H1 (cell line): ENCODE data around the gene PURB. TPM values are rescaled to one million over a fixed set of nuclear protein-coding genes. Genes with fewer than 3 reads are reported as not detected.

Source experiments
- CTCF ChIA-PET: fragments of 300-600 bp; sonication (Branson Sonifier 250); formaldehyde crosslinking; loops from one replicate; lab custom pipeline; 2021; ENCODE audit not compliant: partially characterized antibody; lab: Charles Lee
- POLR2A ChIA-PET: fragments of 300-600 bp; sonication (Branson Sonifier 250); formaldehyde crosslinking; loops from one replicate; lab custom pipeline; 2021; ENCODE audit warnings: inconsistent platforms; ENCODE audit not compliant: partially characterized antibody; lab: Charles Lee
- DNase-seq, 2 experiments: peaks; one replicate each; pipeline versions ENCODE4 v3.0.0 to v3.0.0-alpha.2; 2010 to 2022; ENCODE audit warnings: low spot score in 2 of 2, low read depth in 1 of 2, mixed read lengths in 1 of 2
- FAIRE-seq: peaks from 2 replicates; lab custom pipeline; 2011; peaks lifted over from hg19 to GRCh38; lab: Jason Lieb, UNC
- H2AFZ ChIP-seq: 2 replicates; pipeline ENCODE4 v1.8.1; 2012; ENCODE audit warnings: low read length, inconsistent platforms
- H2AK5ac ChIP-seq: 2 replicates; pipeline ENCODE4 v1.6.1; 2013; ENCODE audit warnings: low read depth, low read length
- H2BK120ac ChIP-seq: replicated peaks from 2 replicates; pipeline ENCODE3; 2013; ENCODE audit warnings: low read depth, low read length, inconsistent platforms
- H2BK12ac ChIP-seq: 2 replicates; pipeline ENCODE4 v1.6.1; 2013; ENCODE audit warnings: low read depth, low read length
- H2BK15ac ChIP-seq: 2 replicates; pipeline ENCODE4 v1.6.1; 2013; ENCODE audit warnings: low read length
- H2BK20ac ChIP-seq: 2 replicates; pipeline ENCODE4 v1.6.1; 2013; ENCODE audit warnings: low read length
- H2BK5ac ChIP-seq: 2 replicates; pipeline ENCODE4 v1.6.1; 2013; ENCODE audit warnings: low read depth, low read length
- H3K14ac ChIP-seq: 2 replicates; pipeline ENCODE4 v1.6.1; 2013; ENCODE audit warnings: inconsistent platforms; ENCODE audit not compliant: insufficient read length
- H3K18ac ChIP-seq: 2 replicates; pipeline ENCODE4 v1.6.1; 2013; ENCODE audit warnings: low read length; ENCODE audit errors: extremely low read depth
- H3K23ac ChIP-seq: 2 replicates; pipeline ENCODE4 v1.6.1; 2013; ENCODE audit warnings: inconsistent platforms; ENCODE audit not compliant: insufficient read length
- H3K23me2 ChIP-seq: 2 replicates; pipeline ENCODE4 v1.6.1; 2013; ENCODE audit warnings: low read depth, low read length
- H3K27ac ChIP-seq: 2 replicates; pipeline ENCODE4 v1.6.1; 2011; ENCODE audit warnings: low read depth, low read length, inconsistent platforms
- H3K27me3 ChIP-seq, 4 experiments: replicated peaks in 1 of 4; 1 replicate in 1 of 4; 2 replicates in 3 of 4; pipeline versions ENCODE4 v1.6.1 to v1.8.1; 2011 to 2013; ENCODE audit warnings: low read length in 3 of 4, mild to moderate bottlenecking in 3 of 4, inconsistent platforms in 2 of 4, mixed read lengths in 2 of 4, moderate library complexity in 1 of 4; ENCODE audit not compliant: control insufficient read depth in 3 of 4, insufficient read depth in 3 of 4; ENCODE audit errors: extremely low read depth in 1 of 4
- H3K36me3 ChIP-seq, 4 experiments: 2 replicates each; pipeline versions ENCODE4 v1.6.1 to v1.8.1; 2011 to 2013; ENCODE audit warnings: mild to moderate bottlenecking in 4 of 4, low read length in 3 of 4, moderate library complexity in 2 of 4, control low read depth in 1 of 4, inconsistent platforms in 1 of 4; ENCODE audit not compliant: insufficient read depth in 4 of 4, control insufficient read depth in 2 of 4
- H3K4ac ChIP-seq: replicated peaks from 2 replicates; pipeline ENCODE3; 2013; ENCODE audit warnings: low read length, low read depth, mixed read lengths, inconsistent platforms; ENCODE audit not compliant: insufficient read length
- H3K4me1 ChIP-seq, 4 experiments: replicated peaks in 1 of 4; 1 replicate in 1 of 4; 2 replicates in 3 of 4; pipeline versions ENCODE4 v1.6.1 to v1.8.1; 2011 to 2013; ENCODE audit warnings: low read length in 3 of 4, inconsistent platforms in 2 of 4, mixed read lengths in 1 of 4; ENCODE audit not compliant: insufficient read depth in 4 of 4, control insufficient read depth in 3 of 4
- H3K4me2 ChIP-seq, 2 experiments: 2 replicates each; pipeline versions ENCODE4 v1.6.1 to v1.8.1; 2011 to 2013; ENCODE audit warnings: low read depth in 2 of 2, low read length in 2 of 2, control low read depth in 1 of 2, inconsistent platforms in 1 of 2, mild to moderate bottlenecking in 1 of 2; ENCODE audit not compliant: insufficient read depth in 1 of 2
- H3K4me3 ChIP-seq, 4 experiments: fragments of 200-600, 300-600 bp in 1 of 4; sonication (generic), shearing (Covaris generic), sonication (Bioruptor Twin) in 1 of 4; 2 replicates each; pipeline versions ENCODE4 v1.5.1 to v1.8.1; 2011 to 2016; ENCODE audit warnings: low read length in 4 of 4, low read depth in 3 of 4, control low read depth in 2 of 4, inconsistent platforms in 2 of 4, mild to moderate bottlenecking in 2 of 4, mixed read lengths in 1 of 4, moderate library complexity in 1 of 4; ENCODE audit not compliant: insufficient read depth in 2 of 4; ENCODE audit errors: extremely low read depth in 1 of 4
- H3K56ac ChIP-seq: replicated peaks from 2 replicates; pipeline ENCODE3; 2013; ENCODE audit warnings: low read depth, mild to moderate bottlenecking, mixed read lengths, low read length, inconsistent platforms; ENCODE audit not compliant: insufficient read length
- H3K79me1 ChIP-seq: 2 replicates; pipeline ENCODE4 v1.6.1; 2013; ENCODE audit warnings: low read depth, low read length, control low read depth
- H3K79me2 ChIP-seq, 2 experiments: 2 replicates each; pipeline versions ENCODE4 v1.6.1 to v1.8.1; 2012 to 2013; ENCODE audit warnings: low read length in 2 of 2, mild to moderate bottlenecking in 2 of 2, inconsistent platforms in 1 of 2; ENCODE audit not compliant: insufficient read depth in 2 of 2, control insufficient read depth in 1 of 2
- H3K9ac ChIP-seq, 4 experiments: replicated peaks in 1 of 4; 1 replicate in 1 of 4; 2 replicates in 3 of 4; pipeline versions ENCODE4 v1.6.1 to v1.8.1; 2011 to 2013; ENCODE audit warnings: low read depth in 3 of 4, low read length in 3 of 4, control low read depth in 2 of 4, mild to moderate bottlenecking in 2 of 4, moderate library complexity in 2 of 4, inconsistent platforms in 1 of 4; ENCODE audit errors: extremely low read depth in 1 of 4
- H3K9me3 ChIP-seq, 2 experiments: 2 replicates each; pipeline versions ENCODE4 v1.6.1 to v1.8.1; 2012 to 2013; ENCODE audit warnings: mild to moderate bottlenecking in 2 of 2, moderate library complexity in 2 of 2, control low read depth in 1 of 2, inconsistent platforms in 1 of 2, low read depth in 1 of 2, low read length in 1 of 2, mixed read lengths in 1 of 2; ENCODE audit not compliant: insufficient read depth in 2 of 2
- H4K20me1 ChIP-seq, 2 experiments: replicated peaks in 1 of 2; 2 replicates each; pipeline versions ENCODE3 to v1.8.1; 2011 to 2013; ENCODE audit warnings: inconsistent platforms in 2 of 2, low read length in 2 of 2, mild to moderate bottlenecking in 1 of 2; ENCODE audit not compliant: insufficient read depth in 2 of 2, control insufficient read depth in 1 of 2
- H4K5ac ChIP-seq: 2 replicates; pipeline ENCODE4 v1.6.1; 2013; ENCODE audit warnings: low read length, low read depth, mixed read lengths, inconsistent platforms; ENCODE audit not compliant: insufficient read length
- H4K8ac ChIP-seq: 2 replicates; pipeline ENCODE4 v1.8.0; 2013; ENCODE audit warnings: mild to moderate bottlenecking, moderate library complexity, low read length, inconsistent platforms; ENCODE audit not compliant: insufficient read depth; ENCODE audit errors: extremely low read depth
- H4K91ac ChIP-seq: replicated peaks from 2 replicates; pipeline ENCODE3; 2013; ENCODE audit warnings: low read length, mixed read lengths, inconsistent platforms; ENCODE audit not compliant: insufficient read length
- BRCA1 ChIP-seq: IDR thresholded peaks from 2 replicates; pipeline ENCODE4 v1.6.1; 2012; ENCODE audit warnings: low read depth, low read length, improper control_type of control experiment
- CHD1 ChIP-seq: IDR thresholded peaks from 2 replicates; pipeline ENCODE4 v1.6.1; 2012; ENCODE audit warnings: low read depth, low read length, improper control_type of control experiment
- E2F6 ChIP-seq: IDR thresholded peaks from 2 replicates; pipeline ENCODE4 v1.6.1; 2012; ENCODE audit warnings: inconsistent platforms
- GABPA ChIP-seq: IDR thresholded peaks from 2 replicates; pipeline ENCODE4 v1.6.1; 2011; ENCODE audit warnings: mild to moderate bottlenecking, low read length, moderate library complexity, borderline replicate concordance; ENCODE audit not compliant: insufficient read depth
- GTF2F1 ChIP-seq: IDR thresholded peaks from 2 replicates; pipeline ENCODE4 v1.6.1; 2012; ENCODE audit warnings: low read depth, low read length, improper control_type of control experiment, borderline replicate concordance
- MAX ChIP-seq: IDR thresholded peaks from 2 replicates; pipeline ENCODE4 v1.6.1; 2012; ENCODE audit warnings: inconsistent platforms
- PHF8 ChIP-seq: fragments of 200-600 bp; sonication (generic); conservative IDR thresholded peaks from 2 replicates; pipeline ENCODE4 v1.7.1; 2012; ENCODE audit warnings: low read depth, mild to moderate bottlenecking, inconsistent platforms, low read length, moderate library complexity
- POLR2AphosphoS5 ChIP-seq: IDR thresholded peaks from 2 replicates; pipeline ENCODE4 v1.6.1; 2011; ENCODE audit warnings: low read depth, low read length
- POU5F1 ChIP-seq: IDR thresholded peaks from 2 replicates; pipeline ENCODE4 v1.6.1; 2011; ENCODE audit warnings: low read depth, mild to moderate bottlenecking, low read length, moderate library complexity
- SAP30 ChIP-seq: fragments of 300-600 bp; sonication (generic); IDR thresholded peaks from 2 replicates; pipeline ENCODE4 v1.7.1; 2012; ENCODE audit warnings: low read length, moderate library complexity, mild to moderate bottlenecking, inconsistent platforms; ENCODE audit not compliant: insufficient read depth, insufficient replicate concordance
- YY1 ChIP-seq: IDR thresholded peaks from 2 replicates; pipeline ENCODE4 v1.6.1; 2011; ENCODE audit warnings: low read depth, mild to moderate bottlenecking, low read length
- WGBS, 2 experiments: shearing (Covaris generic) in 1 of 2; methylation state at CpG; one replicate each; pipeline versions ENCODE4 v1.1.6 to v1.1.7; 2013 to 2015; ENCODE audit warnings: low lambda C conversion rate in 2 of 2, mixed read lengths in 2 of 2, inconsistent platforms in 1 of 2, low coverage in 1 of 2, missing lambda C conversion rate in 1 of 2; ENCODE audit not compliant: insufficient replicate concordance in 2 of 2, insufficient coverage in 1 of 2, insufficient read length in 1 of 2; ENCODE audit errors: extremely low coverage in 1 of 2, missing lambda C conversion rate in 1 of 2; 5-methylcytosine and 5-hydroxymethylcytosine counted together
- polyA plus RNA-seq, 7 experiments: library from polyadenylated mRNA; depleted of rRNA in 3 of 7; stranded (reverse) in 5 of 7; unstranded in 2 of 7; fragments of >200 nt in 5 of 7; fragments of 200-250 nt in 2 of 7; gene quantifications; 1 replicate in 5 of 7; 2 replicates in 1 of 7; 4 replicates in 1 of 7; pipeline versions ENCODE4 v1.2.1 to v1.2.3, GENCODE V29; 2011 to 2013; ENCODE audit warnings: missing spikeins in 2 of 7, mixed read lengths in 2 of 7
- total RNA-seq: library from RNA; stranded (reverse); fragmentation: NEBNext Ultra II Directional; extraction: Animal tissue kit (Norgen Biotek cat#: 25700); gene quantifications from 2 replicates; pipeline ENCODE4 v1.2.1, GENCODE V29; 2021

PURB gene
- total and polyA plus RNA-seq, 2 of the 8 experiments (the other 6 are each of a cell fraction or from before 2014, with no cell fraction given) = 3.3 to 22.7 TPM

- Histone ChIP-seq H3K27ac (no peak overlapping the region), H3K9ac (no peak overlapping the region), H2BK20ac (no peak overlapping the region), H4K8ac (no peak overlapping the region), H4K91ac (no peak overlapping the region), H3K23ac (no peak overlapping the region), H2AFZ (no peak overlapping the region), H3K56ac (no peak overlapping the region), H4K20me1 (peaks cover 2 to 11% of the 10 kb centered on the region in 2 experiments), H3K36me3 (peaks cover 0 to 21% (median 2%) of the 10 kb centered on the region in 4 experiments; a peak in 3 of 8 replicates), H3K4ac (no peak overlapping the region), H2BK120ac (no peak overlapping the region), H3K14ac (no peak overlapping the region), H3K18ac (no peak overlapping the region), H2BK12ac (no peak overlapping the region), H2BK15ac (no peak overlapping the region), H2AK5ac (no peak overlapping the region), H3K79me1 (0 out of 2 replicates have a peak, but pooled peaks cover 7% of the 10 kb centered on the region), H3K27me3 (no peaks in the 10 kb centered on the region), H3K23me2 (no peaks in the 10 kb centered on the region; the same call in 1 of the 2 replicates), H2BK5ac (no peak overlapping the region), H3K4me3 (peak overlapping the region in 1 of 4 experiments; percentile 84; a peak in 3 of 8 replicates), H3K79me2 (peaks cover 15 to 54% of the 10 kb centered on the region in 2 experiments), H3K4me2 (peak overlapping the region; percentile 13 to 45; a peak in 2 of 4 replicates), H3K9me3 (no peaks in the 10 kb centered on the region), H4K5ac (no peak overlapping the region), H3K4me1 (peaks cover 0 to 11% (median 5%) of the 10 kb centered on the region in 4 experiments; a peak in 4 of 7 replicates)
- FAIRE-seq (no peak), DNase-seq (no peak)
- TF ChIP-seq GABPA = no peak
- TF ChIP-seq CHD1 = no peak
- no peak for TF ChIP-seq MAX
- TF ChIP-seq SAP30 = no peak
- no peak for TF ChIP-seq PHF8
- TF ChIP-seq POU5F1 = no peak
- no peak for TF ChIP-seq BRCA1
- no peak for TF ChIP-seq GTF2F1
- no peak for TF ChIP-seq POLR2AphosphoS5
- no peak for TF ChIP-seq YY1
- no peak for TF ChIP-seq E2F6
- CTCF ChIA-PET = interaction anchor here (0.6 to 1.5 kb wide), 2 partner anchors 22 to 32 kb away, joined by 3 read pairs; no protein-coding TSS in a partner anchor
- POLR2A ChIA-PET = interaction anchor here (1.5 to 2.6 kb wide), 3 partner anchors 7 to 23 kb away, joined by 4 to 13 read pairs (median 5); no protein-coding TSS in a partner anchor
- WGBS, 2 experiments = 88% methylated on average over 4 of the region's 4 CpGs; no CpG with 5 or more reads in 1 of the 2 experiments
Observed at GRCh38 chr7:44880317-44881018, 4.9 kb downstream of the PURB start.
